Suprapubic skin (tissue), 4 donors: Measurements from ENCODE around the gene CREB5. TPM values are rescaled to one million over a fixed set of nuclear protein-coding genes. Genes with fewer than 3 reads are reported as not detected.

Experiments
- DNase-seq, 2 donors: peaks; one replicate each; pipeline ENCODE4 v3.0.0-alpha.2; 2019; ENCODE audit warnings: low spot score in 2 of 2
- H3K27ac ChIP-seq: fragments of 200-600 bp; sonication (generic); one replicate; pipeline ENCODE4 v1.5.1; 2019
- H3K27me3 ChIP-seq: fragments of 200-600 bp; sonication (generic); one replicate; pipeline ENCODE4 v1.5.1; 2019
- H3K36me3 ChIP-seq: fragments of 200-600 bp; sonication (generic); one replicate; pipeline ENCODE4 v1.5.1; 2019
- H3K4me1 ChIP-seq: fragments of 200-600 bp; sonication (generic); one replicate; pipeline ENCODE4 v1.5.1; 2019
- H3K4me3 ChIP-seq: fragments of 200-600 bp; sonication (generic); one replicate; pipeline ENCODE4 v1.5.1; 2019; ENCODE audit warnings: mild to moderate bottlenecking
- H3K9me3 ChIP-seq: fragments of 200-600 bp; sonication (generic); one replicate; pipeline ENCODE4 v1.5.1; 2019
- EP300 ChIP-seq: sonication (generic); formaldehyde crosslinking; IDR thresholded peaks from one replicate; pipeline ENCODE4 v1.6.1; 2017; ENCODE audit warnings: antibody characterized with exemption
- POLR2A ChIP-seq, 2 donors: fragments of 450-650 bp; IDR thresholded peaks; one replicate each; pipeline ENCODE4 v1.6.1; 2017; ENCODE audit warnings: antibody characterized with exemption in 2 of 2, mild to moderate bottlenecking in 2 of 2, moderate library complexity in 2 of 2
- POLR2AphosphoS5 ChIP-seq, 3 donors: sonication (generic); formaldehyde crosslinking; IDR thresholded peaks; one replicate each; pipeline ENCODE4 v1.6.1; 2017; ENCODE audit warnings: antibody characterized with exemption in 3 of 3
- WGBS: methylation state at CpG from one replicate; pipeline ENCODE4 v1.1.5; 2018; 5-methylcytosine and 5-hydroxymethylcytosine counted together
- total RNA-seq, 4 donors: library from RNA; depleted of rRNA; stranded (reverse); fragments of >200 nt; gene quantifications; one replicate each; pipeline ENCODE4 v1.1.0, GENCODE V29; 2016
- TF ChIP-seq, protein P1 (sequence below), 2 donors: fragments of 200-600 bp in 1 of 2; fragments of 450-650 bp in 1 of 2; sonication (generic) in 1 of 2; IDR thresholded peaks; one replicate each; pipeline ENCODE4 v1.5.1; 2016 to 2019; ENCODE audit warnings: antibody characterized with exemption in 2 of 2, mild to moderate bottlenecking in 1 of 2, moderate library complexity in 1 of 2

Gene CREB5
- total RNA-seq, 4 donors from 2014 or later: 6.2 to 12.1 (median 10.0) TPM

DNA sequence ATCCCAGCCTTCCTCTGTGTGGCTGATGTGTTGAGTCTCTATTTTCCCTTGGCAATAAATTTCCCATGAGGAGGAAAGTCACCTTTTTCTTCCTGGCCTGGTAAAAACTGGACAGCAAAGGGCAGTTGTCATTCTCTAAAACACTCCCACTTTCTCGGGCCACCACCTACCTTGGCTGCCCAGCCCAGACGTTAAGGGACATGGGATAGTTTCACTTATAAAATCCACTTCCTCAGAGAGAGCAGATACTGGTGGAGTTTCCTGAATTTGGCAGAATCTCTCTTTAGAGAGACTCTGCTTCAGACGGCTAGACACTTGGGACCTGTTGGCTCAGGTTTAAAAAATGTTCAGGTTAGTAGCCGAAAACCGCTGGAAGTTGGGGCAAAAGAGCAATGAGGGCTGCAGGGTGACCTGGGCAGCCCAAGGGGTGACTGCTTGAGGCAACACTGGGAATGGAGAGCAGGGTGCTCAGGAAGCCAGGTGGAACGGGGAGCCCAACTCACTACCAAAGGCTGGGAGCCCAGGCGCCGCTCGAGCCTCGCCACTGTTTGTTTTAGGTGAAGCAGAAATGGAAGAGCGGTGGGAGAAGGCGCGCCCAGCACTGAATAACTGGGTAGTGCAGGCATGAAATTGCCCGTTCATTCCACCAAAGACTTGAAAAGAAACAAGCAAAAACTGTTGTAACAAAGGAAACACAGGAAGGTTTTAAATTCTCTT, 359.7 kb downstream of the CREB5 start:
- Histone ChIP-seq H3K4me1 (peaks cover 13% of the 10 kb centered on the region), H3K4me3 (no peak overlapping the region), H3K27me3 (no peaks in the 10 kb centered on the region), H3K9me3 (no peaks in the 10 kb centered on the region), H3K36me3 (no peaks in the 10 kb centered on the region), H3K27ac (no peak overlapping the region)
- no peak for DNase-seq
- no peak for TF ChIP-seq POLR2AphosphoS5 (IDR thresholded peaks at IDR 0.05)
- TF ChIP-seq POLR2A (IDR thresholded peaks at IDR 0.05): no peak
- no peak for TF ChIP-seq EP300
- TF ChIP-seq, protein P1, sequence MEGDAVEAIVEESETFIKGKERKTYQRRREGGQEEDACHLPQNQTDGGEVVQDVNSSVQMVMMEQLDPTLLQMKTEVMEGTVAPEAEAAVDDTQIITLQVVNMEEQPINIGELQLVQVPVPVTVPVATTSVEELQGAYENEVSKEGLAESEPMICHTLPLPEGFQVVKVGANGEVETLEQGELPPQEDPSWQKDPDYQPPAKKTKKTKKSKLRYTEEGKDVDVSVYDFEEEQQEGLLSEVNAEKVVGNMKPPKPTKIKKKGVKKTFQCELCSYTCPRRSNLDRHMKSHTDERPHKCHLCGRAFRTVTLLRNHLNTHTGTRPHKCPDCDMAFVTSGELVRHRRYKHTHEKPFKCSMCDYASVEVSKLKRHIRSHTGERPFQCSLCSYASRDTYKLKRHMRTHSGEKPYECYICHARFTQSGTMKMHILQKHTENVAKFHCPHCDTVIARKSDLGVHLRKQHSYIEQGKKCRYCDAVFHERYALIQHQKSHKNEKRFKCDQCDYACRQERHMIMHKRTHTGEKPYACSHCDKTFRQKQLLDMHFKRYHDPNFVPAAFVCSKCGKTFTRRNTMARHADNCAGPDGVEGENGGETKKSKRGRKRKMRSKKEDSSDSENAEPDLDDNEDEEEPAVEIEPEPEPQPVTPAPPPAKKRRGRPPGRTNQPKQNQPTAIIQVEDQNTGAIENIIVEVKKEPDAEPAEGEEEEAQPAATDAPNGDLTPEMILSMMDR (IDR thresholded peaks at IDR 0.05): no peak
- 89% methylated on average over 14 of the region's 14 CpGs for WGBS

DNA sequence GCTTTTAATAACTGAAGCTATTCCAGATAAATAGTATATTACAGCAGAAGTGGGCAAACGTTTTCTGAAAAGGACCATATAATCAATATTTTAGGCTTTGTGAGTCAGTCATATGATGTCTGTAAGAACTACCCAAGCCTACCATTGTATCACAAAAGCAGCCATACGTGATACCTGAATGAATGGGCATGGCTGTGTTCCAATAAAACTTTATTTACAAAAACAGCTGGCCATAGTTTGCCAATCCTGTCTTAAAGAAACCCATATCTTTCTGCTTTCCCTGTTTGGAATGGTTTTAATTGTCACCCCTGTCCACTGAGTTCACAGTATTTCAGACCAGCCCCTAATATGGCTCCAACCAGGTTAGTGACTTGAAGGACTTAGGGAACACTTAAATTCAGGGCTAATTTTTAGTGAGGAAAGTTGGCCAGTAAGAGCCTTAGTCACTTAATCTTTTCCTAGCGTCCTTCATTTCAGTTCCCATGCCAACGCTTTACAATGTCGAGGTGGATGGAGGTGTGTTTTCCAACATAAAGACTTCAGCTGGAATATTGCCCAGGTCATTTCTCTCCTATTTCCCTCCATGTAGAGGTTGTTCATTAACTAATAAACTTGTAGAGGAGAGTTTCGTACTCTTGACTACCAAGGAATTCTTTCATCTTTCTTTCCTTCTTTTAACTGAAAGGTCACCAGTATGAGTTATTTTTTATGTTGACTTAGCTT, 361.3 kb downstream of the CREB5 start:
- H3K27ac ChIP-seq: no peak overlapping the region
- no peaks in the 10 kb centered on the region for H3K36me3 ChIP-seq
- H3K27me3 ChIP-seq: no peaks in the 10 kb centered on the region
- H3K4me3 ChIP-seq: no peak overlapping the region
- peaks cover 10% of the 10 kb centered on the region for H3K4me1 ChIP-seq
- no peak for TF ChIP-seq EP300
- TF ChIP-seq, protein P1 (IDR thresholded peaks at IDR 0.05): no peak
- no peak for TF ChIP-seq POLR2A (IDR thresholded peaks at IDR 0.05)
- TF ChIP-seq POLR2AphosphoS5 (IDR thresholded peaks at IDR 0.05): no peak
- no peaks in the 10 kb centered on the region for H3K9me3 ChIP-seq
- no peak for DNase-seq
- WGBS: 84% methylated on average over 6 of the region's 6 CpGs

DNA sequence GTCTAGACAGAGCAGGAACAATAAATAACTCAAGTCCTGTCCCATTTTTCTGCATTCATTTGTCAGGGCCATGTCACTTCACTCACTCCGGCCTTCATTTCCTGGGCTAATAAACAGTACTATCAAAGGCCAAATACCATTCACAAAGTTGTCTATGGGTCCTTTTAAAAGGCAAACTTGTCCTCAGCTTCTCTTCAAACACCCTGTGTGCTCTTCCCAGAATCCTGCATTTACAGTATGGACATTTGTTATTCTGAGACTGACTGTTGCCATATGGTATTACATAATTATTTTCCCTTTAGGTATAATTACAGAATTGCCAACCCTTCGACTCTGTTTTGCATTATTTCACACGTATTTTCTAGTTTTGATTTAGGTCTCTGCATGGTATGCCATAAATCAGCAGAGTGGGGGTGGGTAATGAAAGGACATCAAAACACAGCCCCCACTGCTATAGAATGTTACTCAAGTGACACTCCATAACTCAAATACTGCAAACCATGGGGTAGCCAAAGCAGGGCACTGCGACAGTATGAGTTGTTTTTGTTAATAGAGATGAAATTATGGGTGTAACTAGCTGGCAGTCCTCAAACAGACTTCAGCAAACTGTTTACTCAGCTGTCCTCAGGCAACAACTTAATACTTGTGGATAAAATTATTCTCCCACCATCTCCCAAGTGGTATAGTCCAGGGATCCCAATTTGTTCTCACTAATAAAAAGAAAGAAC, 362.1 kb downstream of the CREB5 start:
- H3K9me3 ChIP-seq: no peaks in the 10 kb centered on the region
- 47% methylated on average over 4 of the region's 4 CpGs for WGBS
- TF ChIP-seq, protein P1 (IDR thresholded peaks at IDR 0.05): no peak
- TF ChIP-seq POLR2AphosphoS5 (IDR thresholded peaks at IDR 0.05): no peak
- TF ChIP-seq POLR2A (IDR thresholded peaks at IDR 0.05): no peak
- TF ChIP-seq EP300: no peak
- H3K36me3 ChIP-seq: no peaks in the 10 kb centered on the region
- no peaks in the 10 kb centered on the region for H3K27me3 ChIP-seq
- DNase-seq: no peak
- H3K27ac ChIP-seq: no peak overlapping the region
- peaks cover 14% of the 10 kb centered on the region for H3K4me1 ChIP-seq
- no peak overlapping the region for H3K4me3 ChIP-seq

DNA sequence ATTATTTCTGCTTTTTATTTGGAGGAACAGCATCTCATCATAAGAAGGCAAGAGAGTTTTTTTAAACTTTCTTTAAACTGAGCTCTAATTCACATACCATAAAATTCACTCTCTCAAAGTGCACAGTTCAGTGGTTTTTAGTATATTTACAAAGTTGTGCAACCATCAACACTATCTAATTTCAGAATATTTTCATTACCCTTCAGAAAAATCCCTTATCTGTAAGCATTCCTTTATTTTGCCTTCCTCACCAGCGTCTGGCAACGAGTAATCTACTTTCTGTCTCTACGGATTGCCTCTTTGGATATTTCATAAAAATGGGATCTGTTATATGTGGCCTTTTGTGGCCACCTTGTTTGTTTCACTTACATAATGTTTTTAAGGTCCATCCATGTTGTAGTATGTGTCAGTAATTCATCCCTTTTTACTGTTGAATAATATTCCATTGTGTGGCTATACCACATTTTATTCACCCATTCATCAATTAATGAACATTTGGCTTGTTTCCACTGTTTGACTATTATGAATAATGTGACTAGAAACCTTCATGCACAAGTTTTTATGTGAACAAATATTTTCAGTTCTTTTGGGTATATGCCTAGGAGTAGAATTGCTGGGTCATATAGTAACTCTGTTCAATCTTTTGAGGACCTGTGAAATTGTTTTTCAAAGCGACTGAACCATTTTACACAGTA, 364.3 kb downstream of the CREB5 start:
- WGBS: 92% methylated on average over 4 of the region's 4 CpGs
- no peaks in the 10 kb centered on the region for H3K9me3 ChIP-seq
- H3K36me3 ChIP-seq: no peaks in the 10 kb centered on the region
- no peak for DNase-seq
- no peaks in the 10 kb centered on the region for H3K27me3 ChIP-seq
- TF ChIP-seq POLR2A (IDR thresholded peaks at IDR 0.05) (no peak), POLR2AphosphoS5 (IDR thresholded peaks at IDR 0.05) (no peak), EP300 (no peak)
- TF ChIP-seq, protein P1 (IDR thresholded peaks at IDR 0.05): no peak
- H3K4me1 ChIP-seq: peaks cover 14% of the 10 kb centered on the region
- no peak overlapping the region for H3K27ac ChIP-seq
- H3K4me3 ChIP-seq: no peak overlapping the region
